Measurements from ENCODE around the gene STX11. TPM values are rescaled to one million over a fixed set of nuclear protein-coding genes. Genes with fewer than 3 reads are reported as not detected.

STX11 gene
- polyA plus RNA-seq, 3 donors, result 0.69 to 1.0 (median 0.97) TPM

GRCh38 chr6:144140867-144141266 lies 9.4 kb upstream of the STX11 start:
- no peak for DNase-seq (ENCODE audit: low read depth in 3 of 3, low spot score in 2 of 3)

GRCh38 chr6:144141470-144141869 lies 8.8 kb upstream of the STX11 start:
- no peak for DNase-seq (ENCODE audit: low read depth in 3 of 3, low spot score in 2 of 3)

GRCh38 chr6:144143106-144143505 lies 7.2 kb upstream of the STX11 start:
- no peak for DNase-seq (ENCODE audit: low read depth in 3 of 3, low spot score in 2 of 3)

GRCh38 chr6:144143878-144144277 lies 6.4 kb upstream of the STX11 start:
- no peak for DNase-seq (ENCODE audit: low read depth in 3 of 3, low spot score in 2 of 3)

GRCh38 chr6:144144996-144145395 lies 5.3 kb upstream of the STX11 start:
- DNase-seq (ENCODE audit: low read depth in 3 of 3, low spot score in 2 of 3), result no peak

GRCh38 chr6:144145541-144145940 lies 4.8 kb upstream of the STX11 start:
- DNase-seq (ENCODE audit: low read depth in 3 of 3, low spot score in 2 of 3), result no peak

GRCh38 chr6:144148886-144149285 lies 1.4 kb upstream of the STX11 start:
- DNase-seq (ENCODE audit: low read depth in 3 of 3, low spot score in 2 of 3), result no peak

- no peak for DNase-seq (ENCODE audit: low read depth in 3 of 3, low spot score in 2 of 3)
Observed at GRCh38 chr6:144149558-144149893, 791 bp upstream of the STX11 start.

GRCh38 chr6:144150710-144151657 lies 667 bp downstream of the STX11 start:
- DNase-seq (ENCODE audit: low read depth in 3 of 3, low spot score in 2 of 3), result no peak

- DNase-seq (ENCODE audit: low read depth in 3 of 3, low spot score in 2 of 3), result no peak
Observed at GRCh38 chr6:144152334-144152900, 2.1 kb downstream of the STX11 start.

- no peak for DNase-seq (ENCODE audit: low read depth in 3 of 3, low spot score in 2 of 3)
Observed at GRCh38 chr6:144153260-144153659, 2.9 kb downstream of the STX11 start.

GRCh38 chr6:144153971-144154370 lies 3.7 kb downstream of the STX11 start:
- DNase-seq (ENCODE audit: low read depth in 3 of 3, low spot score in 2 of 3), result no peak

- DNase-seq (ENCODE audit: low read depth in 3 of 3, low spot score in 2 of 3), result no peak
Observed at GRCh38 chr6:144155529-144155928, 5.2 kb downstream of the STX11 start.

- DNase-seq (ENCODE audit: low read depth in 3 of 3, low spot score in 2 of 3), result no peak
Observed at GRCh38 chr6:144156338-144156737, 6.0 kb downstream of the STX11 start.

- DNase-seq (ENCODE audit: low read depth in 3 of 3, low spot score in 2 of 3), result no peak
Observed at GRCh38 chr6:144156991-144157390, 6.7 kb downstream of the STX11 start.

- no peak for DNase-seq (ENCODE audit: low read depth in 3 of 3, low spot score in 2 of 3)
Observed at GRCh38 chr6:144158133-144158532, 7.8 kb downstream of the STX11 start.

- no peak for DNase-seq (ENCODE audit: low read depth in 3 of 3, low spot score in 2 of 3)
Observed at GRCh38 chr6:144159223-144159622, 8.9 kb downstream of the STX11 start.

GRCh38 chr6:144159742-144160141 lies 9.4 kb downstream of the STX11 start:
- DNase-seq (ENCODE audit: low read depth in 3 of 3, low spot score in 2 of 3), result no peak

- DNase-seq (ENCODE audit: low read depth in 3 of 3, low spot score in 2 of 3), result no peak
Observed at GRCh38 chr6:144160431-144161005, 10.2 kb downstream of the STX11 start.

GRCh38 chr6:144161975-144162374 lies 11.7 kb downstream of the STX11 start:
- DNase-seq (ENCODE audit: low read depth in 3 of 3, low spot score in 2 of 3), result no peak

- no peak for DNase-seq (ENCODE audit: low read depth in 3 of 3, low spot score in 2 of 3)
Observed at GRCh38 chr6:144162977-144163376, 12.7 kb downstream of the STX11 start.

- DNase-seq (ENCODE audit: low read depth in 3 of 3, low spot score in 2 of 3), result no peak
Observed at GRCh38 chr6:144165784-144166183, 15.5 kb downstream of the STX11 start.

All from right renal cortex interstitium (tissue), 3 donors.